NCI-H69 (cell line): ENCODE data around the gene COL25A1.
"Not testable (repeated sequence)": the region's sequence is repeated elsewhere in the genome, so short reads cannot be mapped to it uniquely, and the experiment has no call there.

Source experiments
- DNase-seq: peaks from one replicate; lab custom pipeline; 2025; lab: John Stamatoyannopoulos, UW

COL25A1 gene

DNA sequence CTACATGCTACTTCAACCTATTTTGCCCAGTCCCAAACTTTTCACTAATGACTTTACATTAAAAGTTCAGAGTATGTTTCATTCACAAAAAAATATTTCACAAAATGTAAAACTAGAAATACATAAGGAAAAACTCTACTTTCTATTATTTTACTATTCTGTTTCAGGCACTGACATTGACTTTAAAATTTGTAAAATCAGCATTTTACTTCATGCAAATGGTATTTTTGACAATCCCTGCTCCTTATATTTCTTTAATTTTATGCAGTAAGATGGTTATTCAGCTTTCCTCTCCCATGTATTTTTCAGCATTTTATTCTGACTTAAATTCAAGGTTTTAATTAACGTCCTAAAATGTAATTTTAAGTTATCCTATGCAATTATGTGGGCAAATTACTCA lies 178.5 kb downstream of the COL25A1 start:
- DNase-seq = no peak

GRCh38 chr4:109121561-109121960 lies 180.9 kb downstream of the COL25A1 start:
- no peak for DNase-seq

GRCh38 chr4:109119852-109120251 lies 182.6 kb downstream of the COL25A1 start:
- DNase-seq = no peak

DNA sequence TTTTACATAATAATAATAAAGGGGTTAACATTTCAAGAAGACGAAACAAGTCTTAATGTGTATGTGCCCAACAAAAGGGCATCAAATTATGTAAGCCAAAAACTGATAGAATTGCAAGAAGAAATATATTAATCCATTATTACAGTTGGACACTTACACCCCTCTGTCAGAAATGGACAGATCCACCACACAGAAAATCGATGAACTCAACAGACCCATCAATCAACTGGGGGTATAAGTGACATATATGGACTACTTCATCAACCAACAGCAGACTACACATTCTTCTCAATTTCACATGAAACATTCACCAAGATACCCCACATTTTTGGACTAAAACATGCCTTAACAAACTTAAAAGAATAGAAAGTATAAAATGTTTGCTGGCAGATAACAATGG lies 183.8 kb downstream of the COL25A1 start:
- DNase-seq = no peak

DNA sequence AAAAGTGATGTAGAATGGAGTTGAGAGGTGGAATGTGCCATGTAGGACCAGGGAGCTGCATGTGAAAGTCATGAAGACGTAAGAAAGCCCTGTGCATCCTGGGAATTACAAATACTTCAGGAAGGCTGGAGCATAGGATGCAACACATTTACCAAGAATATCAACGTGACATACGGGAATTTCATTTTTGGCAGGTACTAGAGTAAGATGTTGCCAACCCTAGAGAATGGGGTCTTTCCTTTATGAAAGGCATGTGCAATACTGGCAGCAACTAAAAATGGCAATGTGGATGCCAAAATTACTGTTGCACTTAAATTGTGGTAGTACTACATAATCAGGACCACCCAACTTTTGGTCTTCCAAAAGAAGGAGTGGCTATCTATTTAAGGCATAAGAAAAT lies 188.0 kb downstream of the COL25A1 start:
- DNase-seq = no peak

- DNase-seq = no peak
Observed at GRCh38 chr4:109113521-109113920, 188.9 kb downstream of the COL25A1 start.

- DNase-seq = no peak
Observed at GRCh38 chr4:109111031-109111430, 191.4 kb downstream of the COL25A1 start.

- DNase-seq = not testable (repeated sequence)
Observed at GRCh38 chr4:109108215-109108614, 194.2 kb downstream of the COL25A1 start.

- no peak for DNase-seq
Observed at GRCh38 chr4:109094056-109094455, 208.4 kb downstream of the COL25A1 start.

GRCh38 chr4:109091727-109092409 lies 210.6 kb downstream of the COL25A1 start:
- no peak for DNase-seq

- no peak for DNase-seq
Observed at GRCh38 chr4:109083911-109084310, 218.5 kb downstream of the COL25A1 start.

DNA sequence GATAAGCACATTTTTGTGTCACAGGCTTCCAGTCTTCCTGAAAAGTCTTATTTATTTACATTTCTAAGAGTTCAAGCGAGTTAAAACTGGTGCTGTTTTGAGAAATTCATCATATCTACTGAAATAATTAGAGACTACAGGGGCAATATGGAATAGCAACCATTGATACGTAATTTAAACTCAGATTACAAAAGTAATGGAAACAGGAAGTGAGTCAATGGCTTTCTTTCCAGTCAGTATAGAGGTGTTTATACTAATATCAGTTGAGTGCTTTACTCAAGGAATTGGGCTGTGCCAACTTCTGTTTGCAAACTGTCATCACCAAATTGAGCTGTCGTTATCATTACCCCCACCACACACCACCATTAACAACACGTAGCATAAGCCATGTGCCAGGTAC lies 222.7 kb downstream of the COL25A1 start:
- no peak for DNase-seq

DNA sequence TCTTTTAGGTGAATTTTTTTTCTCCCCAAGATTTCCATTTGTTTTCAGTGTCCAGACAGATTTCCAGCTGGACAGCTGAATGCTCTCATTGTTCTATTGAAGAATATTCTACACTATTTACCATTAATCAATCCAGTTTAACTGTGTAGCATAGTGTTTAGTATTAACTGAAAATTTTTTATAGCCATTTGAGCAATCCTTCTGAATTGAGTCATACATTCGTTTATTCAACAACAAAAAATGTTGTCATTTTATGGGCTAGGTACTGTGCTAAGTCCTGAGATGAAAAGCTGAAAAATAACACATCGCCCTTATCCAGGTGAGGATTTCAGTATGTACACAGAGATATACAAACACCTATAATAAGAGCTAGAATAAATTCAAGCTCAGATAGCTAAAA lies 223.3 kb downstream of the COL25A1 start:
- no peak for DNase-seq

GRCh38 chr4:109078724-109079123 lies 223.7 kb downstream of the COL25A1 start:
- DNase-seq = no peak

DNA sequence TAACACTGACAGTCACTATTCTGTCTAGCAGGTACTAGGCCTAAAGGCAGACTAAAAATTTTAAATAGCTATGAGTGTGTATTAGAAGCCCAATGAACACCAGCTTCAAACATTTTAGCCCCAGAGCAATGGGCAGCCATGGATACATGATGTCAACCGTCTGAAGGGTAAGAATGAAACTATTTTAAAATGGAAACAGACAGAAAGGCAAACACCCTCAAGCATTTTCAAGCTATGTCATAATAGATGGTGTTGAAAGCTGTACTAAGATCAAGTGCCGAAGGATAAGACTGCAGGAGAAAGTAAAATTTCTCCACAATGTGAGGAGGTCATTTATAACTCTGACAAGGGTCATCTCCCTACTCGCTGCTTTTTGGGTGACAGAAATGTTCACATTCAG lies 225.0 kb downstream of the COL25A1 start:
- no peak for DNase-seq

DNA sequence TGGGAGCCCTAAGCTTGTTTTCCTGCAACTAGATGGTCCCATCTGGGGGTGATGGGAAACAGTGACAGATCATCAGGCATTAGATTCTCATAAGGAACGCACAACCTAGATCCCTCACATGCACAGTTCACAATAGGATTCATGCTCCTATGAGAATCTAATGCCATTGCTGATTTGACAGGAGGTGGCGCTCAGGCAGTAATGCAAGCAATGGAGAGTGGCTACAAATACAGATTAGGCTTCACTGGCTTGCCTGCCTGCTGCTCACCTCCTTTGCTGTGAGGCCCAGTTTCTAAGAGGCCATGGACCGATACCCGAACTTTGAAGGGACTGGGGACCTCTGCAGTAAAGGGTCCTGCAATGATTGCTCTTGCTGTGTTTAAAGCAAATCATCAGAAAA lies 225.7 kb downstream of the COL25A1 start:
- DNase-seq = not testable (repeated sequence)

DNA sequence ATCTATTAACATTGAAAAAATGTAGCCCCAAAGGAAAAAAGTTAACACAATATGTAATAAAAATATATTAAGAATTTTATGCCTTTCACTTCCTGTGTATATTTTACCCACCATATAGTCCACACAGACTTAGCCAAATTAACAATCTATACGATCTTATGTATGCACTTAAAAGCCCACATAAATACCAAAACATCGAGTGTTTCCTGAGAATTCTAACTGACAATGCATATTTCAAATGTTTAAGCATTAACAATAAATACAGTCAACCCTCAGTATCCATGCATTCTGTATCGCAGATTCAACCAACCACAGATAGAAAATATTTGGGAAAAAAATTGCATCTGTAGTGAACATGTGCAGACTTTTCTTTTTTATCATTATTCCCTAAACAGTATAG lies 226.8 kb downstream of the COL25A1 start:
- DNase-seq = no peak

DNA sequence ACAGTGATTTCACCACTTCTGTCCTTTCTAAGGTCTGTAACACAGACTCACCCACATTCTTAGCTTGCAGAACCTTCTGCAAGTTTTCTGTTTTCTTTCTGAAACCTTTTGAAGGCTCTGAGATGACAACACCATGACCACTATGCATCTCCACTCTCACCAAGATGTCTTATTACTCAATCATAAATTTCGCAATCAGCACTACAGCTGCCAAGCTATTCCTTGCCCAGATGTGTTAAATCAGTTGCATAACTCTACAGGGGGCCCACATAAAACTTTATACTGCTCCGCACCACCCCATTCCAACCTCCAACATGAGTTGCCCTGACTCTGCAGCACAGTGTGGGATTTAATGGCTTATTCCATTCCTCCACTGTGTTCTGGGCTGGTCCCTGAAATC lies 229.9 kb downstream of the COL25A1 start:
- DNase-seq = no peak

GRCh38 chr4:109070677-109071076 lies 231.8 kb downstream of the COL25A1 start:
- DNase-seq = not testable (repeated sequence)

DNA sequence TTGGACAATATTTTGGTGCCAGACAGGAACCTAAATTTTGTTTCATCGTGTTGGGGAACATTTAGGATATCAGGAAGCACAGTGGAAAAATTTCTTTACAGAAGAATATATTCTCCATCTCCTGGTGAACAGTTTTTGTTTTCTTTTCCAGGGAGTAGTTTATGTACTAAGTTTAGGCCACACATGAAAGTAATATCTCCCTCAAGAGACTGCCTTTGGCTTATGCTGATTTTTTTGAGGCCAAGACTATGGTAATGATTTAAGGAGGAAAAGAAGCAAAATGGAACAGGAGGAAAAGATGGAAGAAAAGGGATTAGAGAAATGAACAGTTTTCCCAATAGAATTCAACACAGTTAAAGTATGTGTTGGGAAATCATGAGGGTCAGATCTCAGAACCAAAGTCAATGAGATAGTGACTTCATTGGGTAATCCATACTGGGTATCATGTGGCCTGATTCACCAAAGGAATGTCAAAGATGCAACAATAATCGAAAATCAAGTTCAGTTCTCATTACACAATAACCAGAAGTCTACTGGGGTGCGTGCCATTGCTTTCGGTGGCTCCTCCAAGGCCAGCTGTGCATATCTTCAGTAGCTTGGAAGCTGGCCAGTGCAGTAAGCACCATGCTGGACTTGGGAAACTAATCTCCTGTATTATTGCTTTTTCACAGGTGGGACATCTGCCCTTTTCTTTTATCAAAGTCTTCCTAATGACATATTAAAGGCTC lies 234.8 kb downstream of the COL25A1 start:
- no peak for DNase-seq

DNA sequence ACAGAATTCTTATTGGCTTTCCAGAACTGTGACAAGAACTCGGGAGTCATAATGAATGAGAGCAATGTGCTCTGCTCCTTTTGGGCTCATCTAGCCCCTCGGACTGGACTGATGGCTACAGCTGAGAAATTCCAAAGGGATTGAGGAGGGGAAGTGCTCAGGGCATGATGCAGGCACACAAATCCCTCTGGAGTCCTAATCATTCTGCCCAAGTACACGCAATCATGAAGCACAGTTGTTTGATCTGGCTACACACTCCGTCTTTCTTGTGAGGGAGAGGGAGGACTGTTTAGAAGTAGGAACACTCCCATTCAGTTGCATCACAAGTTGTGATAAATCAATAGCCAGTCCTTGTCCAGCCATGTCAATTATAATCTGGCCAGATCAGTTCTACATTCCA lies 237.5 kb downstream of the COL25A1 start:
- no peak for DNase-seq

- no peak for DNase-seq
Observed at GRCh38 chr4:109053257-109053656, 249.2 kb downstream of the COL25A1 start.

GRCh38 chr4:109052821-109053220 lies 249.6 kb downstream of the COL25A1 start:
- no peak for DNase-seq

DNA sequence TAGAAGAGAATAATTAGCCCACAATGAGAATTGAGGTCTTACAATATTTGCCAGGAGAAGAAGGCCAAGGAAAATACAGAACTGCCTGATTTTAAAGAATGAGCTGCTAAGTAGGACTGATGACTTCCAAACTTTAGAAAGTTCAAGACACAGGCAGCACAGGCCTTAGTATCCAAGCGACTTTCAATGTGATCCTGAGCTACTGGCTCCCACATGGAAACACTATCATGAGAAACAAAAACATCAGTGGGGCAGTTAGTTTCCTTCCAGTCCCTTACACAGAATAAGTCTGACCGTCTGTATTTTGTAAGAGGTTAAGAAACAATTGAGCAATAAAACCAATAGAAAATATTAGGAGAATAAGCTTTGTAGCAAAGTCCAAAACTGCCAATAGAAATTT lies 251.4 kb downstream of the COL25A1 start:
- no peak for DNase-seq
